Measurements from ENCODE around the gene EHF.

DNA sequence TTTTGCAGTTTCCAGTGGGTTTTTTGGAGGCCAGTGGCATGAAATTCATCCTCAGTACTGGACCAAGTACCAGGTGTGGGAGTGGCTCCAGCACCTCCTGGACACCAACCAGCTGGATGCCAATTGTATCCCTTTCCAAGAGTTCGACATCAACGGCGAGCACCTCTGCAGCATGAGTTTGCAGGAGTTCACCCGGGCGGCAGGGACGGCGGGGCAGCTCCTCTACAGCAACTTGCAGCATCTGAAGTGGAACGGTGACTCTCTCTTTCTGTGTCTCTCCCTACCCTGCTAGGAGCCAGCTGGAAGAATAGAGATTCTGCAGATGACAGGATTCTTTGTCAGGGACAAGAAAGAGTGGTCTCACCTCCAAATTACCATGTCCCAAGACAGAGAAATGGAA is 25.5 kb downstream of the EHF start:
- TF ChIP-seq TOX (CRISPR knock-in tag; IDR thresholded peaks at IDR 0.05; ENCODE audit: borderline replicate concordance): no peak
- TF ChIP-seq, protein P1, sequence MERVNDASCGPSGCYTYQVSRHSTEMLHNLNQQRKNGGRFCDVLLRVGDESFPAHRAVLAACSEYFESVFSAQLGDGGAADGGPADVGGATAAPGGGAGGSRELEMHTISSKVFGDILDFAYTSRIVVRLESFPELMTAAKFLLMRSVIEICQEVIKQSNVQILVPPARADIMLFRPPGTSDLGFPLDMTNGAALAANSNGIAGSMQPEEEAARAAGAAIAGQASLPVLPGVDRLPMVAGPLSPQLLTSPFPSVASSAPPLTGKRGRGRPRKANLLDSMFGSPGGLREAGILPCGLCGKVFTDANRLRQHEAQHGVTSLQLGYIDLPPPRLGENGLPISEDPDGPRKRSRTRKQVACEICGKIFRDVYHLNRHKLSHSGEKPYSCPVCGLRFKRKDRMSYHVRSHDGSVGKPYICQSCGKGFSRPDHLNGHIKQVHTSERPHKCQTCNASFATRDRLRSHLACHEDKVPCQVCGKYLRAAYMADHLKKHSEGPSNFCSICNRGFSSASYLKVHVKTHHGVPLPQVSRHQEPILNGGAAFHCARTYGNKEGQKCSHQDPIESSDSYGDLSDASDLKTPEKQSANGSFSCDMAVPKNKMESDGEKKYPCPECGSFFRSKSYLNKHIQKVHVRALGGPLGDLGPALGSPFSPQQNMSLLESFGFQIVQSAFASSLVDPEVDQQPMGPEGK (CRISPR knock-in tag; IDR thresholded peaks at IDR 0.05; ENCODE audit: borderline replicate concordance): no peak
